ENCODE measurements around the gene WDR46. TPM values are rescaled to one million over a fixed set of nuclear protein-coding genes. Genes with fewer than 3 reads are reported as not detected.

WDR46 gene
- total RNA-seq, 1 donor from 2014 or later, result 42.6 TPM

DNA sequence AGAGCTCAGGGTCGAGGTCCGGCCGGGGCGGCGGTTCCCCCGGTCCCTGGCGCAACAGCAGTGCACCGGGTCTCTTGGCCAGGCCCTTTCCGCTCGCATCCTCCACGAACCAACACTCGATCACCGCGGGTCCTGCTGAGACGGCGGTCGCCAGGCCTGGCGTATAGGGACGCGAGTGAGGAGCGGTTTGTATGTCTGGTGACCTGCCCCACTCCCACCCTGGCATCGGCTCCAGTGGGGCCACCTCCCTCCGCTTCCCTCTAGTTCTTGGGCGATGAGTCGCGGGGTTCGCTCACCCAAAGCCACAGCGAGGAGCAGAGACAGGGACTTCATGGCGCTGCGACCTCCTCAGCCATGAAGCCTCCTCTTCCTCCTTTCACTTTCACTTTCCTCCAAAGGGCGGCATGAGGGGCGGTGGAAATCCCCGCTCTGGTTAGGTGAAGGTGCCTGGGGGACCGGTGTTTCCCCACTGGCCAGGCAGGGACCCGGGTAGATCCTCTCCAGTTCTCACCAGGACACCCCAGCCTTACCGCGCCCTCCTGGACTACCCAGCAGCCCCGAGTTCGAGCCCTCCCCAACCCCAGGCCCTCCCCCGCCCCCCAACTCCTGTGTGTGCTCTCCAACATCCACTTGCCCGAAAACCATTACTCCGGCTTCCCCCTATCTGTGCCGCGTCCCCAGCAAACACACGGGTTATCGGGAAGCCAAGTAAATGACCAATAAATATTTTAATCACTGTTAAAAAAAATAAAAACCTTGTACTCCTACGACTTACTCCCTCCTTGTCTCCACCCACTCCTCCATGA, 24.9 kb upstream of the WDR46 start, which contains the start of gene TAPBP:
TSS of gene TAPBP (minus strand) at position 370 of the 806 bp plus-strand sequence. CDS start at position 333, 37 bp downstream.
- DNase-seq, result peak; percentile 52

DNA sequence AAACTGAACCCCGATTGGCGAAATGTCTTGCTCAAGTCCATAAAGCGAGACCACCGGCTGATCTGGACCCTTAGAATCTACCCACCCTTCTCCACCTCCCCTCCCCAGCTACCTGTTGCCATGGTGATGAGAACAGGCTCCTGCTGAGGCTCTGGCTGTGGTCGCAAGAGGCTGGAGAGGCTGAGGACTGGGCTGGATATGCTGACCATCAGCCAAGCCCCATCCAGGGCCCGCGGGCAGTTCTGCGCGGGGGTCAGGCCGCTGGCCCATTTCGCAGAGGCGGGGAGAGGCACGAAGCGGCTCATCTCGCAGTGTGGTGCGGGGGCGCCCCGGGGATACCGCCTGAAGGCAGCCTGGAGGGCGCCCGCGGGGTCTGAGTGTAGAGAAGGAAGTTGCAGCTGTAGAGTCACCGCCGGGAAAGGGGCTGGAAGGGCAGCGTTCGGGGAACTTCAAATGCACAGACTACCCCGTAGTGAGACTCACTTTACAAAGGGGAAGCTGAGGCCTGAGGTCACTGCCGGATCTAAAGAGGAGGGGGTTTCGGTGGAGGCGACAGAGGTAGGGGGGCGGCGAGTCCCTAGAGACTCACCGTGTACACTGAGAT, 24.2 kb upstream of the WDR46 start:
- no peak for DNase-seq

DNA sequence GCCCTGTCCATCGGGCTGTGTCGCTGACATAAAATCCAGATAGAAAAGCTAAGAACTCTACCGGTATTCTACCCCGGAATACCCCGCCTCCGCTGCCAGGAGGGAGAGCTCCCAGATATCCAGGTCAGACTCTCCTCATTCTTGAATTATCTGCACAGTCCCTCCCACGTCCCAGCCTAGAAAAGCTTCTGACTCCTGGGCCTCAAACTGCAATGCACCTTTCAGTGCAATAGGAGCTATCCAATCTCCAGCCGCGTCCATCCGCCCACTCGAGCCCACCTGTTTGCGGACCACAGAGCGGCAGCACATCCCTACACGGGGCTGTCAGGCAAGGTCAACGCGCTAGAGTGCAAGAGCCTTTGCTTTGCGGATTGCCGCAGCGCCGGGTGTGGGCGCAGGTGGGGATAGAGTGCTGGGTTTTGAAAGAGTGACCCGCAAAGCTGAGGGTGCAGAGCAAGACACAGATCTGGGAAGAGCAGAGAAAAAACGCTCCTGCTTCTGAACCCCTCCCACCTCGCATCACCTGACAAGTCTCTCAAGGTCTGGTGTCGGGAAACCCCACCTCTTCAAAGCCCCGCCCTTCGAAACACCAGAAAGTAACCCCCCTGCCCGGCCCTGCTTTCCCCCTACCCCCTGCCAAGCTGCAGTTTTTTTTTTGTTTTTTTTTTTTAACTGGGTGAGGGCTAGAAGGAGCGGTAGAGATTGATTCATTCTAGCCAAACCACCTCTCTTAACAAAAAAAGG, 23.5 kb upstream of the WDR46 start:
- peak; percentile 46 for DNase-seq

DNA sequence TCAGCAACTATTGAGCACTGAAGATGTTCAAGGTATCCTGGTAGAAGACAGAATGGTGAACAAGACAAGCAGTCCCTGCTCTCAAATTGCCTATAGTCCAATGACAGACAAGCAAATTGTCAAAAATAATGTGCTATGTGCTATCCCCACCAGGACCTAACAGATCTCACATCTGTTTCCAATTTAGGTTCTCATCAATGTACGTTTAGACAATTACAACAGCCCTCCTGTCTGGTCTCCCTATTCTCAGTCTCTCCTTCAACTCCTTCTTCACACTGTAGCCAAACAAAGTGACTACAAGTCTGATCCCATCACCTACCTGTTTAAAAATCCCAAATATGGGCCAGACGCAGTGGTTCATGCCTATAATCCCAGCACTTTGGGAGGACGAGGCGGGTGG, 17.3 kb upstream of the WDR46 start:
- DNase-seq, result no peak

DNA sequence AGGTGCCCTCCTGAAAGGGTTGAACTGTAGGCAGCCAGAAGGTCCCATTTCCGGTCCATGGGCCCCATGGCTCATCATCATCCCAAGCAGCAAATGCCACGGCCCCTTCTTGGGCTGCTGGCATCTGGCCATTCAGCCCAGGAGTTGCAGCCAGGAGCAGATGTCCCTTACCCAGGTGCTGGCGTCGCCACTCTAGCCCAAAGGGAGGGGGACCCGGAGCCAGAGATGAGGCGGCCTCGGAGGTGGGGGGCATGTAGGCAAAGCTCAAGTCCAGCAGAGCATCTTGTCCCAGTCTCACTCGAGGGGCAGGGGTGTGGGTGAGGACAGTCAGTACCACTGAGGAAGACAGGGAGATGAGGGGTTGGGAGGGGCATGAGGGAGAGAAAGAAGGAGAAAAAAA, 16.0 kb upstream of the WDR46 start:
- DNase-seq, result no peak

DNA sequence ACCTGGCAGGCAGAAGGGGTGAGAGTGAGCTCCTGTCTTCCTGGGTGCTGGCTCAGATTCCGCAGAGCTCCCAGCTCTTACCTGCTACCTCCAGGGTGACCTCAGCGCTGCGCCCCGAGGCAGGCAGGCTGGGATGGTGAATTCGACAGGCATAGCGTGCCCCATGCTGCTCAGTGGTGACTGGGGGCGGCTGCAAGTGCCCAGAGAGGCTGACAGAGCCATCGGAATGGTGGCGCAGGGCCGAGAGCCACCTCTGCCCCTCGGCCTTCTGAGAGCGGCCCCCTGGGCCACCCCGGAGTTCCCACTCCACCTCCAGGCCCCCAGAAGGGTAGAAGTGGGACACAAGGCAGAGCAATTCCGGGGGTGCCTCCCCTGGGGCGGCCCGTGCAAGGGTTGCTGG, 15.2 kb upstream of the WDR46 start:
- DNase-seq, result no peak

DNA sequence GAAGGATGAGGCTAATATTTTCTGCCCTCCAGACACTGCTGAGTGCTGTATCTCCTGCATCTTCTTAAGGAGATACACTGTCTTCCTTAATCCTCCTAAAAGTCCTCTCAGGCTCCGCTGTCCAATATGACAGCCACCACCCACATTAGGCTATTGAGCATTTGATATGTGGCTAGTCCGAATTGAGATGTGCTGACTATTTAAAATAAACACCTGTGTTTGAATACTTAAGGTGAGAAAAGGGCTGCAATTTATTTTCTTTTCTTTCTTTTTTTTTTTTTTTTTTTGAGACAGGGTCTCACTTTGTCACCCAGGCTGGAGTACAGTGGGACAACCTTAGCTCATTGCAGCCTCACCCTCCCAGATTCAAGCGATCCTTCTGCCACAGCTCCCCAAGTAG, 12.8 kb upstream of the WDR46 start:
- DNase-seq, result no peak

DNA sequence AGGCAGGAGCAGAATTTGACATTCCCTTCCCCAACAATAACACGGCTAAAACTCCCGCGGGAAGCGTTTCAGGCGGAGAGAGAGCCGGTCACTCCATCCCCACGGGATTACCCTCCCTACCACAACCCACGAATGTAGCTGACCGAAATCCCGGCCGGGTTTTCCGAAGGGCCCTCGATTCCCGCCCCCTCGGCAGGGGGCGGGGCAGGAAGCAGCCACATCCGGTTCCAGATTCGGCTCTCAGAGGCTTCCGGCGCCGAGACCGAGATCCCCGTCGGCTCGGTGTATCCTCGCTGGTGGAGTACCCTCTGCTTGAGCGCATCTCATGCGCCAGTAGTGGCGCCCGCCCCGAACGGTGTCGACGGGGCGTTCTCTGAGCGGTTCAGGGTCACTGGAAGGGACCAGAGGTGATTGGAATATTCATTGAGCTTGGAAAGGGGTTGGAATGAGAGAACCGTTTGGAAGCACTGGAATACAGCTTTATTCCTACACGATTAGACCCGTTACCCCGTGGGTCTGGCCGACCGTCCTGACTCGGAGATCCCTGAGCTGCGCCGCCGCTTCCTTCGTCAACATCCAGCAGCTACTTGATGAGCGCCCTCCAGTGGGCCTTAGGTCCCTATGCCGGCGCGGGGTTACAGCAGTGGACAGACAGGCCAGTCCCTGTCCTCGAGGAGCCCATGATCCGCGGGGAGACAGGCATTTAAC, 10.4 kb upstream of the WDR46 start:
- peak; percentile 87 for DNase-seq

DNA sequence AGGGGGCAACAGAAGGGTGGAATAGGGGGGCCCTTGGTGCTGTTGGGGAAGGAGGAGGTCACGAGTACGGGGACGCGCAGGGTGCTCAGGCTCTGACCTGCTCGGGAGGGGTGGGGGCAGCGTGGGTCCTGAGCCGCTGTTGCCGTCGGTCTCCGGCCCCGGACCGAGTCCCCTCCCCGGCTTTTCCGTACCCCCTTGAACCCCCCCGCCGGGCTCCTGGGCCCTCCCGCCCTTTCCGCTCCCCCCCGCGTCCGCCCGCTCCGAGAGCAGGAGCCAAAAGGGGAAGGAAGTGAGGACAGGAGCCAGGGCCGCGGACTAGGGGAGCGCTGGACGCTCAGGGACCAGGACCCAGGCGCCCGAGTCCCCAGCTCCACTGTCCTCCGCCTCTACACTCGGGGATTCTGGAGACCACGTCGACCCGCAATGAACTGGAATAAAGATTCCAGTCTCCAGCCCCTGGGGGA, 9.8 kb upstream of the WDR46 start, which contains the start of gene RGL2:
TSS of gene RGL2 (minus strand) at position 170 of the 464 bp plus-strand sequence. CDS start 332 bp downstream, outside the sequence.
- peak; percentile 71 for DNase-seq

DNA sequence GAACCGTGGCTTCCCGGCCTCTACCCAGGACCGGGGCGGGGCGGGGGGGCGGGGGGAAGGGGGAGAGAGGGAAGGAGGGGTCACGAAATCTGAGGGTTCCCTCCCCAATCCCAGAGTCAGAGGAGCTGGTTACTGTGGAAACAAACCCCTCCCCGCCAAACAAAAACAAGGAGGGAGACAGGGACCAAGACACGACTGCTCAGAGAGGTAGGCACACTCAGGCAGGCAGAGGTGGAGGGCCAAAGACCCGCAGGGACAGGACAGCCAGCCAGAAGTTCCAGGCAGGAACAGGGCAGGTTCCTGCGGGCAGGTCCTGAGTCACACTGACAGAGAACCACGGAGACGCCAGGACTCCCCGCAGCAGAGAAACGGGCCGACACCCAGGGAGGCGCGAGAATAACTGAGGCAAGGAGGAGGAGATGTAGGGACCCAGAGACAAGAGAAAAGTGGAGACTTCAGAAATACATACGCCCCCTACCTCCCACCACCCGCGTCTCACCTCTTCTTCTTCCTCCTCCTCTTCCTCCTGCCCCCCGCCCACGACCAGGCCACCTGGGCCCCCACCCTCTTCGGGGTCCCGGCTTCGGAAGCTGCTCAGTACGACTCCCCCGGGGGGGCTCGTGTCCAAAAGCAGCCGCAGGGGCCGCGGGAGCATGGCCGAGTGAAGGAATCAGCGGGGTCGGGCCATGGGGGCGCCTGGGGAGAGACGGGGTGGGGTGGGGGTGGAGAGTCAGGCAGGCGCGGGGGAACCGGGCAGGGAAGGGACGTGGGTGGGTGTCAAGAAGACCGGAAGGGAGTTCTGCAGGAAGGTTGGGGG, 9.1 kb upstream of the WDR46 start:
- peak; percentile 17 for DNase-seq

DNA sequence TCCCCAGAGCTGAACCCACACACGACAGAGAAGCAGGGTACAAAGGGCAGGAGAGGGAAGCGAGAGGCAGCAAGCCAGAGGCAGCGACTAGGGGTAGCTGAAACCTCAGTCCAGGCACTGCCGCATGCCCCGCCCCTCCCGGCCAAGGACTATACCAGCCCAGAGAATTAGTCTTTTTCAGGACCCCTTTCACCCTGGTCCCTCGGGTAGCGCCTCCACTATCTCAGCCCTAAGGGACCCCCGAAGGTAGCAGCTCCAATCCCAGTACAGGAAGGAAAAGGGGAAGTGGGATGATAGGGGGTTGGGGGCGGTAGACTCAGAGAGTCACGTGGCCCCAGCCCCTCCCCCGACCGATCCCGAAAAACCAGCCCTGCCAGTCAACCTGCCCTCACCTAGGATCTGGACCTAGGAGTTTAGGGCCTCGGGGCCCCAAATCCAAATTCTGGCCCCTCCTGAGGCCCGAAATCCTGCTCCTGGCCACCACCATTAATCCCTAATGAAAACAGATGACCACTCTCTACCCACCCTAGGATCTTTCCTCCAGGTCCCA, 8.4 kb upstream of the WDR46 start:
- DNase-seq, result no peak

DNA sequence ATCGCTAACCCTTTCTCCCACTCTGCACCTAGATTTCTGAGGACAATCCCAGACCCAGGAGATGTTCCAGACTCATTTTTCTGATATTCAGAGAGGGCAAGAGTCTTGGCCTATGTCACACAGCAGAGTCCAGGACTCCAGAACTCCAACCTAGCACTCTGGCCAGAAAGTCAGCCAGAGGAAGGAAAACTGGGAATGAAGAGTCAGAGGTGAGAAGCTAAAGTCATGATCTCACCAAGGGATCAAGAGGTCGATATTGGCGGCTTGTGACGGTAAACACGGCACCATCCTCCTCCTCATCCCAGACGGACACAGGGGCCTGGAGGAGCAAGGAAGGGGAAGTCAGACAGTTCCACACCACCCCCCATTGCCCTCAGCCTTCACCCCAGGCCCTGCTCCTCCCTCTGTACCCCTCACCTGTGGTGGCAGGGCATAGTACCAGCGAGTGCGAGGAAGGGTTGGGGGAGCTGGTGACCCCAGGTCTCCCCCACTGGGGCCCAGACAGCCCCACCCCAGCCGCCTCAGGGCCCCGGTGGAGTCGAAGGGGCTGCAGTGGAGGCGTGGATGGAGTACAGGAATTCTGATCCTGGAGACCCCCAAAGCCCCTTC, 7.9 kb upstream of the WDR46 start:
- no peak for DNase-seq

DNA sequence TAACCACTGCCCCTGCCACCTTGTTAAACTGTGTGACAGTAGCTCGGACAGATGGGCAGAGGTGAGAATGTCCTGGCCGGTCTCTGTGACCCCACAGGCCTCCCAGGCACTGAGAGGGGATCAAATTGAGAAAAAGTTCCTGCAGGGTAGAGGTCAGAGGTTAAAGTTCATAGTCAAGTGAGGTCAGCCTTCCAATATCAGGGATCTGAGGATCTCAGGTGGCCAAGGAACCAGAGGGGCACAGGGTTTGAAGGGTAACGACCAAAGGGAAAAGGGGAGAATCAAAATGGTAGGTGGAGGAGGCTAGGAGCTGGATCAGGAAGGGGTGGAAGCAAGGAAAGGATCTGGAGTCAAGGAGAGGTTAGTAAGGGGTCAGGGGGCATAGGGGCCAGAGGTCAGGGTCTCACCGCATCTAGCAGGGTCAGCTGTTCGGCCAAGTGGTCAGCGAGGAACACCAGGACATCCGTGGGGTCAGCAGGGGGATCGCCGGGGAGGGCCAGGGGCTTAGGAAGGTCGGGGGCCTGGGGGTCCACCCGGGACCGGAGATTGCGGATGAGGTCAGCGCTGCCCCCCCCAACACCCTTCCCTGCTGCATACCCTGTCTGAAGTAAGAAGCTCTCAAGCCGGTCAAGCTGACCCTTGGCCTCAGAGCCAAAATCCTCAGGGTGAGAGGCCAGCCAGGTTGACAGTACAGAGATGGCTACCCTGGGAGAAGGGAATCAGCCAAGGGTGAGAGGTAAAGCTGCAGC, 6.8 kb upstream of the WDR46 start:
- no peak for DNase-seq

DNA sequence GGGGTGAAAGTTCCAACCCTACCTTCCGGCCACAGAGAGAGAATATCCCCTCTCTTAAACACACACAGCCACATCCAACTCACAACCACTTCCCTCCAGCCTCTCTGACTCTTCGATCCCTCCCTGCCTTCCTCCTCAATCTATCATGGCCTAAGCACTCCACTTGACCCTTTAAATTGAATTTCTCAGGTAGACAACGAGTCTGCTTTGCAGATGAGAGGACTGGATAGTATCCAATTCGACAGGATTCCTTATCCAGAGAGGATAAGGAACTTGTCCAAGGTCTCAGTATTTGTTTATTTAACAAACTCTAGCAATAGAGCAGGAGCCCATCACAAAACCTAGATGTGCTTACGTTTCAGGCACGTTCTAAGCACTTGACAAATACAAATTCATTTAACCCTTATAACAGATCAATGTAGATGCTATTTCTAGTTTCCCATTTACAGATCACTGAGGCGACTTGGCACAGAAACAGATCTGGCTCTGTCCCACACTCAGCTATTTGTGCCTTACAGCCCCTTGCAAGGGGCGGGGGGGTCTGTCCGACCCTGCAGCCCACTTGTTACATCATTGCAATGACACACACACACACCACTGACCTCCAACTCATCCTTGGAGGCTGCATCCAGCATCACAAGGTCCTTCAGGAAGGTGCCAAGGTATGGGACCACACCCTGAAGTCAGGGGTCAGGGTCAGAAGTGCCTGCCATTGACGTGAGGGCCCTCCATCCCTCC, 5.2 kb upstream of the WDR46 start:
- DNase-seq, result no peak

DNA sequence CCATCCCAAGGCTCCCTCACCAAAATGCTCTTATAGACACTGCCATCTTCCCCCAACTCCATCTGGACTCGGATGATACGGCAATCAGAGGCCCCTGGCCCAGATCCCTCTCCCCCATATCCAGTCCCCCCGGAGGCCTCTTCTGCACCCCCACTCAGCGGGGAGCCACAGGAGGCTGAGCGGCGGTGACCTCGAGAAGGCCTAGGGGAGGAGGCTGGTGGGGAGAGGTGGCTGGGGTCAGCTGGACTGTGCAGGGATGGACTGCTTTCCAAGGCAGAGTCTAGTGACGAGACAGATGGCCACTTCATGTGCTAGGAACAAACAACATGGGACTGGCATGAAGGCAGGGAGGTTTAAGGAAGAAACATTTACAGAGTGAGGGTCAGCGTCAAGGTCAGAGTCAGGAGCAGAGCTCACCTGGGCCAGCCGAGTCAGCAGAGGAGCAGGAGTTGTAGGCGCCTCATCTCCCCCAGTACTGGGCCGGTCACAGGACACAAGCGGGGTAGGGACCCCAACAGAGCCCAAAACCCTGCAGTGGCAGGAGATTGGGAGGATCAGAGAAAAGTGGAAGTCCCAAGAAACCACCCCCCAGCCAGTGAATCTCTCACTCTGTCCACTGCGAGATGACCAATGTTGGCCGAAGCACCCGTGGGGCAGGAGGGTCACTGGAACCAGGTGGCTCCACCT, 4.1 kb upstream of the WDR46 start:
- no peak for DNase-seq

DNA sequence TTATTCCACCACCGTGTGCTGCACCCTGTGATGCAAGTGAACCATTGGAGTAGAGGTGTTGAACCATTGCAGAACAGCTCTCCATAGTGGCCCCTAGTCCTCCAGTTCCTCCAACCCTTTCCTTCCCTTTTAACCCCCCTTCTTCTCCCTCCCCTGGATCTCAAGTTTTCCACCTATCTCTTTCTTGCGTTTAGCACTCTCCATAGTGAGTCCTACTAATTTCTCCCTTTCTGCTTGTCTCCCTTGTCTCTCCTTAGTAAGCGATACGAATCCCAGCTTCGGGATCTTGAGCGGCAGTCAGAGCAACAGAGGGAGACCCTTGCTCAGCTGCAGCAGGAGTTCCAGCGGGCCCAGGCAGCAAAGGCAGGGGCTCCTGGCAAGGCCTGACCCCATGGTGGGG, 1.4 kb upstream of the WDR46 start:
- DNase-seq, result no peak

DNA sequence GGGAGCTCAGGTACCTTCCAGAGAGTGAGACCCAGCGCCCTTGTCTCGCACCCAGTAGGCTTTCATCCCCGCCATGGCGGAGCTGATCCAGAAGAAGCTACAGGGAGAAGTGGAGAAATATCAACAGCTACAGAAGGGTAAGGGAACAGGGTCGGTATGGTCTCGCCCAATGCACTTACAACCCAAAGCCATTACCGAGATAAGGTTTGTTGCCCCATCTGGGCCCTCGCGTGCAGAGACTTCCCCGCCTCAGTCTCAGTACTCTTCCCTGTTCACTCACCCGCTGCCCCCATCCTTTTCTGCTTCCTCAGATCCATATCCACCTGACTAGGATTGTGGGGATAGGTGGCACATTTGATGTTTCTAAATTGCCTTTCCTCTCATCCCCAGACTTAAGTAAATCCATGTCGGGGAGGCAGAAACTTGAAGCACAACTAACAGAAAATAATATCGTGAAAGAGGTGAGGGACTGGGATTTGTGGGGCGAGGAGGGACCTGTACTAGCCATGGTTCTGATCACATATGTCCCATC, 811 bp upstream of the WDR46 start:
- DNase-seq, result no peak
